NCI-H1105 (cell line): Measurements from ENCODE around the gene COX15.
"Not testable (repeated sequence)": the region's sequence is repeated elsewhere in the genome, so short reads cannot be mapped to it uniquely, and the experiment has no call there.

Experiments used
- DNase-seq: peaks from one replicate; lab custom pipeline; 2025; lab: John Stamatoyannopoulos, UW

COX15 gene

DNA sequence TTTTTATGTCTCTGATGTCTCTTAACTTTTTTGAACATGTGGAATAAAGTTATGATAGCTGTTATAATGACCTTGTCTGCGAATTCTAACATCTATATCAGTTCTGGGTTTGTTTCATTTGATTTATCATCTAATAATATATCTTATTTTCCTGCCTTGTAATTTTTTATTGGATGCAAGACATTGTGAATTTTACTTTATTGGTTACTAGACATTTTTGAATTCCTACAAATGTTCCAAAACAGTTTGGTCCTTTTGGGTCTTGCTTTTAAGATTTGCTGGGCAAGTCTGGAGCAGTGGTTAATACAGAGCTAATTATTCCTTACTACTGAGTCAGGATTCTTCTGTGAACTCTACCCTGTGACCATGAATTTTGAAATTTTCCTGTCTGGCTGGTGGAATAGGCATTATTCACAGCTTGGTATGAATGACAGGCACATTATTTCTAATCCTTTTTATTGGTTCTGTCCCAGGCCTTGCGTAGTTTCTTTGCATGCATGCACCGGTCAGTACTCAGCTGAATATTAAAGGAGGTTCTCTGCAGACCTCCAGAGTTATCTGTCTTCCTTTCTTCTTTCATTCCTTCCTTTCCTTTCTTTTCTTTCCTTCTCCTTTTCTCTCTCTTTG lies 9.1 kb upstream of the COX15 start:
- DNase-seq: no peak

DNA sequence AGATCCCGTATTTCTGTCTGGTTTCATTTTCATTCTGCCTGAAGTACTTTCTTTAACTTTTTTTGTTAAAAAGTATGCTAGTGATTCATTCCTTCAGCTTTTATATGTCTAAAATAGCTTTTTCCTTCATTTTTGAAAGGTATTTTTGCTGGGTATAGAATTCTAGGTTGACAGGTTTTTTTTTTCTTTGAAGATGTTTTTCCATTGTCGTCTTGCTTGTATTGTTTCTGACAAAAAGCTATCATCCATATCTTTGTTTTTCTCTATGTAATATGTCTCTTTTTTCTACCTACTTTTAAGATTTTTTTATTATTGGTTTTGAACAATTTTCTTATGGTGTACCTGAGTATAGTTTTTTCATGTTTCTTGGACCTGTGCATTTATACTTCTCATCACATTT lies 8.3 kb upstream of the COX15 start:
- DNase-seq: no peak

DNA sequence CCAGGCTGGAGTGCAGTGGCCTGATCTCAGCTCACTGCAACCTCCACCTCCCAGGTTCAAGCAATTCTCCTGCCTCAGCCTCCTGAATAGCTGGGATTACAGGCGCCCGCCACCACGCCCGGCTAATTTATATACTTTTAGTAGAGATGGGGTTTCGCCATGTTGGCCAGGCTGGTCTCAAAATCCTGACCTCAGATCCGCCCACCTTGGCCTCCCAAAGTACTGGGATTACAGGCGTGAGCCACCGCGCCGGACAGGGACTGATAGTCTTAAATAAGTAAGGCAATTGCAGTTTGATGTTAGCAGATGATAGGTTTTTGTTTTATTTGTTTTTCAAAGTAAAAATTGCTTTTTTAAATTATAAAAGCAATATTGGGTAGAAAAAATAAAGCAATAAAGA lies 2.2 kb upstream of the COX15 start:
- DNase-seq: not testable (repeated sequence)

DNA sequence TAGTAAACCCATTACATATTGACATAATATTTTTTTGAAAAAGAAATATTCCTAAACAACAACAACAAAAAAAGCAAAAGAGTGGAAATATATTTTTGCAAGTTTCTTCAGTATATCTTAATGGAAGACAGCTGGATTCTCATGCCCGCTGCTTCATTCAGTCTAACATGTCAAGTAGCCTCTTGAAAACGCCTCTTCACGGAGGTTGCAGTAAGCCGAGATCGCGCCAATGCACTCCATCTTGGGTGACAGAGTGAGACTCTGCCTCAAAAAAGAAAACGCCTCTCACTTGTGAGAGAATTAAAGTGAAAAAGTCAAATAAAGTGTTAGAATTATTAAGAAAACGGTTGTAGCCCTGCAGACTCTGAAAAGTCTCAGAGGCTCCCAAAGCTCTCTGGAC lies 1.4 kb upstream of the COX15 start:
- no peak for DNase-seq

DNA sequence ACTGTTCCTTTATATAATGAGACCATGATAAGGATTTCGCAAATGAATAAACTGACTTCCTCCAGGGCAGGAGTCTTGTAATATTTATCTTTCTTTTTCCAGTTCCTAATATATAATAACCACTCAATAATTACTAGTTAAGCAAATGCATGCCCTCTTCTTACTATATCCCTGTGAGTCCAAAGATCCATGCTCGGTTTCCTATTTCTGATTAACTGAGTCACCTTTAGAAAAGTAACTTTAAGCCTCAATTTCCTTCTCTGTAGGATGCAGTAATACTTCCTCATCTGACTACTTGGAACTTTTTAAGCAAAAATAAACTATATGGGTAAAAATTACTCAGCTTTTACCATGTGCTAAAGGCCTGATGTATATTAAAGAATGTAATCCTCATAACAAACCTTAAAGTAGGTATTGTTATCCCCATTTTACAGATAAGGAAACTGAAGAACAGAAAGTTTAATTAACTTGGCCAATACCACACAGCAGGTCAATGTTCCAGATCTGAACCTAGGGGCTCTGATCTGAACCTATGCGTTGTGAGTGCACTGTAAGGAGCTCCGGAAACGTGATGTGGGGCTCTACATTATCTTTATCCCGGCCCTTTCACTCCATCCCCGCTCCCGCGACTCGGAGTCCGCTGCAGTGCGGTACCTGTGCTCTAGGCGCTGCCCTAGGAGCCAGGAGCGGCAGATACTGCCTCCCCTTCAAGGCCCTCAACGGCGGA lies 458 bp downstream of the COX15 start:
- no peak for DNase-seq

DNA sequence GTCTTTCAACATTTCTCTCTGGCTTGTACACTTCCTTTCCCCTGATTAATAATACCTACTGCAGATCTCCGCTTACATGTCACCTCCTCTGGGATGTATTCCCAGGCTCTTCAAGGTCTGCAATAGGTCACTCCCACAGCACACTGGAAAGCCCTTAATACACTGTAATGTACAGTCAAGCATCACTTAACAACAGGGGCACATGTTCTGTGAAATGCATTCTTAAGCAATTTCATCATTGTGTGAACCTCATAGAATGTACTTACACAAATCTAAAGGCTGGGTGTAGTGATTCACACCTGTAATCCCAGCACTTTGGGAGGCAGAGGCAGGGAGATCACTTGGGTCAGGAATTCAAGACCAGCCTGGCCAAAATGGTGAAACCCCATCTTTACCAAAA lies 1.9 kb downstream of the COX15 start:
- no peak for DNase-seq

DNA sequence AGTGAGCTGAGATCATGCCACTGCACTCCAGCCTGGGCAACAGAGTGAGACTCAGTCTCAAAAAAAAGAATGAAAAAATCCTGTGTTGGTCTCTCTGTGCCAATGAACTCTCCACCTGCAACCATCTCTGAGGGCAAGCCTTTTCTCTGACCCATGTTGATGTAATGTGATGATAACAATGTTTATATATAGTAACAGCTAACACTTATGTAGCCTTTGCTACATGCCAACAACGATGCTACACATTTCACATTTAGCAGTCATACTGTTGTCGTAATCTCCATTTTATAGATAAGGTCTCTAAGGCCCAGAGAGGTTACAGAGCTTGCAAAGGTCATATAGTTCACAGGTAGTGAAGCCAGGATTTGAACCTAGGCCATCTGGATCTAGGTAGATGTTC lies 11.5 kb downstream of the COX15 start:
- no peak for DNase-seq

DNA sequence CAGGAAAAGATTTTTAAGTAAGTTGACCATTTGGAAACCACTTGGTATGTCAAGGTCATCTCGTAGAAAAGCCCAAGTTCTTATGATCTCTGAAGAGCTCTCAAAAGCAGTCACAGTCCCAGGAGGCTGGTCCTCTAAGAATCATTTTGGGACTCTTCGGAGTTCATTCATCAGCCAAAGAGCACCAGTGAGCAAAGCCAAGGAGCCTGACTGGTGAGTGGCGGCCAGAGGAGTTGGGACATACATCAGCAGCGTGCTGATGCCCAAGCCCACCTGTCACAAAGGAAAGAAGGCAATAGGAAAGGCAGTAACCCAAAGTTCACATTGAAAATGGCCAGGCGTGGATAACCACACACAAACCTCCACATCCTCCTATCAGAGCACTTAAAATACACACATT lies 17.5 kb downstream of the COX15 start:
- no peak for DNase-seq

DNA sequence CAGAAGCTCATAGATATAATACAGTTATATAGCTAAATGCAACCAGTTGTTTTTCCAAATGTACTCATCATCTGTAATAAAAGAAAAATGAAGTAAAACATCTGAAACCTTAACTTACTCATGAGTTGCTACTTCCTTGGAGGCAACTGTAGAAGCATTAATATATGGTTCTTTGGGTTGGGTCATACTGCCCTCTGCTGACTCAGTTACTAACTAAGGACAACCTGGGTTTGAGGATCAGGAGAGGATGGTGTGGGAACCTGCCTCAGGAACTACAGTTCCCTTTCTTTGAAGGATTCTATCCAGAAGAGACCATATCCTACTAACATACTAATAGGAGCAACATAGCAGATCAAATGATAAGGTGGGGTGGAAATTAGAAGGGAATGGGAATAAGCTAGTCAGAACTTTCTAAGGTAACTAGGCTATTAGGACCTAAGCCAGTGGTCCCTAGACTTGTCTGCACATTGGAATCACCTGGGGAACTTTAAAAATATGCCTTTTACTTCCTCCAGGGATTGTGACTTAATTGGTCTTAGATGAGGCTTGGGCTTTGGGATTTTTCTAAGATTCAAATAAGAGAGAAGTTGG lies 20.7 kb downstream of the COX15 start:
- peak; percentile 13 for DNase-seq

DNA sequence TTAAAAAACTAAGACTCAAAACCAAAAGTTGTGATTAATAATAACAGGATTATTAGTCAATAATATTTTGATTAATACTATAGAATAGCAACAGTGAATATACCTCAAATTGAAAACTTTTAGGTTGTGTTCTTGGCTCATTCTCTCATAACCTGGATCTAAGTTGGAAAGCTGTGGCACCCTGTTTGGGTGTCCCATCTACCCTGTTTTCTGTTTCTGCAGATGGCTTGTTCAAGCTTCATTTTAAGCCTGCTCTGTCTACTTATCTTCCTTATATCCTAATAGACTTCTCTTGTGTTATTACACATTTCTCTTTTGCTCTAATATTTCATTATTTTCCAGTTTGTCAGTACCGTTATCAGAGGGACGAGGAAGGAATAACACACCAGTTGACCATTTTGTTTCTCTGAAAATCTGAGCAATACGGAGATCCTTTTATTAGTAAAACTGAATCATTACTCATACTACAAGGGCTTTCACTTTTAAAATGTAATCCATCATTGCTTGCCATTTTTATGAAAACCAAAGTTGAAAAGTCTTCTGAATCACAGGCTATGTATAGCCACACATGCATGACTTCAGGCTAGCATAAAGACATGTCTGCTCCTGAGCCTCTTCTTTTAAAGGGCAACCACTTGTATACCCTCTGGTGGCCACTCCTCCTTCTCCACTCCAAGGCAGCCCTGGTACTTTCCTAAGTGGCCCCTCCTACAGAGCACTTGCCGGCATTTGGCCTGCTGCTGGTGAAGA lies 22.3 kb downstream of the COX15 start:
- DNase-seq: no peak

DNA sequence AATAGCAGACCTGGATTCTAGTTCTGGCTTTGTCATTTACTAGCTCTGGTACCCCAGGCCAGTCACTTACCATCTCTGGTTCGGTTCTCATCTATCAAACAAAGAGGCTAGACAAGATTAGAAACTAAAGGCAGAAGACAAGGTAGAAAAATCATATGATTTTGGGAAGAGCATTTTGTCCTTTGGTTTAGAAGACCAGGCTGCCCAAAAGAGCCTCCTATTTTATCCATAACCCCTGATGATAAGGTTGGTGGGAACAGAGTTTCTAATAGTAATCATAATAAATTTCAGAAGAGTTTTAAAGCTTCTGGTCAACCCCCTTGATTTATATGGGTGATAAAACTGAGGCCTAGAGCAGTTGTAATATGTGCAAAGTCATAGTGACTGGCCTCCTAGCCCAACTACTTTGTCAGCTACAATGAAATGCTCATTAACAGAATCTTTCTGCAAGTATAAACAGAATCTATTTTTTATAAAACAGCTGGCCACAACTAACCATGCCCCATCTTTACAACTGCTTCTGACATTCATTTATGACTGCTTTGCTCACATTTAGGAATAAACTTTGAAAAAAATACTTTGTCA lies 23.4 kb downstream of the COX15 start:
- DNase-seq: no peak

DNA sequence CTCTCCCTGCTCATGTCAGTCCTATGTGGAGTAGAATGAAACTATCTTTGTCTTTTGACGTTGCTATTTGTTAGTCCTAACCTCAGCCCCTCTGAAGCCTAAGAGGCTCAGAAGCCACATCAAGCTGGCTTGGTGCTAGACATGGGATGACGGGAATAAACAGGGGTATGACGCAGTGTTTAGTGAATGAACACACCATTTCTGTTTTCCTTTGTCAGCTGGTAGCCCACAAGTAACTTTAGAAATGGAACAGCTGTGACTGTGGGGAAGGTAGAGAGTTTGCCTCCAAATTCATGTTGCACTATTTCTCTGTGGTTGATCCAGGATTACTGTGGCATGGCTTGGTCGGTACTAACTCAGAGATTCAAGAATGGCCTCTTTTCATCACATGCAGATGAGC lies 31.3 kb downstream of the COX15 start:
- DNase-seq: no peak

DNA sequence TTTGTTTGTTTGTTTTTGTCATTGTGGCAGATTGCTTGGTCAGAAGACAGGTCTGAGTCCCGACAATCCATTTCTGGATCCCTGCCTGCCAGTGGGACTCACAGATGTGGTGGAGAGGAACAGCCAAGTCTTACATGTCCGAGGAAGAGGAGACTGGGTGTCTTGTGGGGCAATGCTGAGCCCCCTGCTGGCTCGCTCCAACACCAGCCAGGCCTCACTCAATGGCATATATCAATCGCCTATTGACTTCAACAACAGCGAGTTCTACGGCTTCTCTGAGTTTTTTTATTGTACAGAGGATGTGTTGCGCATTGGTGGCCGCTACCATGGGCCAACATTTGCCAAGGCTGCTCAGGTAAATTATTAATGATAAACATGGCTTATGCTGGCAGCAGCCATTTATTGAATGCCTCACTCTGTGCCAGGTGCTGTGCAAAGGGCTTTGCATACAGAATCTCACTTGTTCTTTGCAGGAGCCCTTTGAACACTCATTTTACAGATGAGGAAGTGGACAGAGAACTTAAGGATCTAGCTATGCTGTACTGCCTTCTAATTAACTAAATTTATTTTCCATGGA lies 33.3 kb downstream of the COX15 start:
- DNase-seq: no peak

DNA sequence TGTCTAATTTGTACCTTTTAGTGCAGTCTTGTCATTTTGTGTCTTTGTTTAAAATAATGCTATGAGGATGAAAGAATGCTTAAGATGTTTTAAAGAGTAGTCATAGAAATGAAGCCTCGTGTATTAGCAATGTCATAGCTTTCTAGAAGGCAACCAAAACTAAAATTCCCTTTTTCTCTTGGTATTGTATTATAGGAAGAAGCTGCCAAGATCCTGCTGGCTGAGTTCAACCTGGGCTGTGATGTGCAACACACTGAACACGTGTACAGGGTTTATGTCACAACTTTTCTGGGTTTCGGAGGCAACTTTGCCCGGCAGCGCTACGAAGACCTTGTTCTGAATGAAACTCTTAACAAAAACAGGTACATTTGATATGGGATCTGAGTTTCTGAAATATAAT lies 36.2 kb downstream of the COX15 start:
- no peak for DNase-seq

DNA sequence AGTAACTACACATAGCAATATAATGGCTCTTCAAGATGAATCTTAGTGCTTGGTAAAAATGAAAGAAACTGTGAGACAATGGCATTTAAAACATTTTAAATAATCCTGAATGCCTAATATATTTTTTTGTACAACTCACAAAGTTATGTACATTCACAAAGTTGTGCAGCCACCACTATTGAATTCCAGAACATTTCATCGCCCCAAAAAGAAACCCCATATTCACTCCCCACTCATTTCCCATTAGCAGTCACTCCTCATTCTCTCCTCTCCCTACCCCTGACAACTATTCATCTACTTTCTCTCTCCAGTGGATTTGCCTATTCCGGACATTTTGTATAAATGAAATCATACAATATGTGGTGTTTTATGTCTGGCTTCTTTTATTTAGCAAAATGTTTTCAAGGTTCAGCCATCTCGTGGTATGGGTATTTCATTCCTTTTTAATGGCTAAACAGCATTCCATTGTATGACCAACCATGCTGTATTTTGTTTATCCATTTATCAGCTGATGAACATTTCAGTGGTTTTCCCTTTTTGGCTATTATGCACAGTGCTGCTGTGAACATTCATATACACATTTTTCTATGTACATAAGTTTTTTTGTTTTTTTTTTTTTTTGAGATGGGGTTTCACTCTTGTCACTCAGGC lies 37.9 kb downstream of the COX15 start:
- no peak for DNase-seq

DNA sequence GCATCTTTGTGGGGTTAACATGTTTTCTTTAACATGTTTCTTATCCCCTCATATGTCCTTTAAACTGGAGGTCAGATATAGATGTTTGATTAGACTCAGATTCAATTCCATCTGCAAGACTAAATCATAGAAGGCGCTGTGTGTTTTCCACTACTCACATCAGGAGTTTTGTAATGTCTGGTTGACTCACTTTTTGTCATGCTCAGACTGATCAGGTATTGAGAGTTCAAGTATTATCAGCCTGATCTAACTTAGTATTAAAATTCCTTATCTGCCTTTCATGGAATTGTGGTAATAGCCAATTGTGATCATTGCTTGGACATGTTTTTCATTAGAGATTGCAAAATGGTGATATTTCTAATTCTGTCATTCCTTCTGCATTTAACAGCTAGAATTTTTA lies 42.5 kb downstream of the COX15 start:
- DNase-seq: no peak

DNA sequence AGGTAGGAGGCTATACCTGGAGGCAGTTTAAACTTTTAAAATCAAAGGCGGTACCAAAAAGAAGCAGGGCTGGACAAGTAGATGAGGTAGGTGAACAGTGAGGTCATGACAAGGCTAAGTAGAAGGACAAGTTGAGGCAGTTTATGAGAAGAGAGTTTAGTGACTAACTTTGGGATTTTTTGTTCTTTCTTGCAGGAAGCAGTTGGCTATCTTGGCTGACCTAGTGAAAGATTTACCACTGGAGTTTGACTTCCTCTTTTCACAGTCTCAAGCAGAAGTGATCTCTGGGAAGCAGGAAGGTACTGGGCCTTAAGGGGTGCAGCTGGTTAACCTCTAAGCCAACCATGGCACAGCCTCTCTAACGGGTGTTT lies 46.3 kb downstream of the COX15 start:
- DNase-seq: no peak

DNA sequence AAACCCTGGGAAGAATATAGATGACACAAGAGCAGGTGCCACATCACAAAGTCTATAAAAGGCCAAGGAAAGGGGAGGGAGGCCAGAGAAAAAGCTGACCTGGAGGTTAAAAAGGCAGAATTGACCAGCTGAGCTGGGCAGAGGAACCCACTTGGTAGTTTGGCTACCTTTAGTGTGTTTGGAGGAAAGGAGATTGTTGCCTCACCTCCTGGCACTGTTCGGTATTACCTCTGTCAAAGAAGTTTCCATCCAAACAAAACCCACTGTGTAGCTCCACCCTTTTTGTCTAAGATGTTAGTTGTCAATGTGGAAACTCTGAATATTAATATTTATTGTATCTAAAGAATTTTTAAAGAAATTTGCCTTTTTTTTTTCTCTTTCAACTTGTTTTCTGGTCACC lies 49.2 kb downstream of the COX15 start:
- no peak for DNase-seq
